Epidermal melanocyte (primary cell): ENCODE results near the gene SNAP47.

ENCODE experiments used
- DNase-seq: peaks from one replicate; pipeline ENCODE4 v3.0.0; 2011; ENCODE audit warnings: low spot score; ENCODE audit not compliant: insufficient read length

SNAP47 gene

GRCh38 chr1:227748496-227749182, 13.4 kb downstream of the SNAP47 start:
- no peak for DNase-seq

DNA sequence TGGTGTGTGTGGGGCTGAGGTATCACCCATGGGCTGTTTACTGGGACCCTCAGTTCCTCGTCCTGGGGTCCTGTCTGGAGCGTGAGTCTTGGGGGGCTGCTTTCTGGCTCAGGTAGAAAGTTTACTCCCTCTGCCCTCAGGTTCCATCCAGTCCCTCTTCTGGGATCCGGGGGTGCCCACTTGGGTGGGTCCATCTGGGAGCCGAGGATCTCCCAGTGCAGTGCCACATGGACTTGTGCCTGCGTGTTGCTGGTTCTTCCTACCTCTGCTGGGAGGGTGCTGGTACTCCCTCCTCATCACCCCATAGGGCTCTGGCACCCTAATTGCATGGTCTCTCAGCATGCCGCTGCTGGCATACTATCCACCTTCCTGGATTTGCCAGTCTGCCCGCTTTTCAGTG, 14.0 kb downstream of the SNAP47 start:
- DNase-seq = no peak

DNA sequence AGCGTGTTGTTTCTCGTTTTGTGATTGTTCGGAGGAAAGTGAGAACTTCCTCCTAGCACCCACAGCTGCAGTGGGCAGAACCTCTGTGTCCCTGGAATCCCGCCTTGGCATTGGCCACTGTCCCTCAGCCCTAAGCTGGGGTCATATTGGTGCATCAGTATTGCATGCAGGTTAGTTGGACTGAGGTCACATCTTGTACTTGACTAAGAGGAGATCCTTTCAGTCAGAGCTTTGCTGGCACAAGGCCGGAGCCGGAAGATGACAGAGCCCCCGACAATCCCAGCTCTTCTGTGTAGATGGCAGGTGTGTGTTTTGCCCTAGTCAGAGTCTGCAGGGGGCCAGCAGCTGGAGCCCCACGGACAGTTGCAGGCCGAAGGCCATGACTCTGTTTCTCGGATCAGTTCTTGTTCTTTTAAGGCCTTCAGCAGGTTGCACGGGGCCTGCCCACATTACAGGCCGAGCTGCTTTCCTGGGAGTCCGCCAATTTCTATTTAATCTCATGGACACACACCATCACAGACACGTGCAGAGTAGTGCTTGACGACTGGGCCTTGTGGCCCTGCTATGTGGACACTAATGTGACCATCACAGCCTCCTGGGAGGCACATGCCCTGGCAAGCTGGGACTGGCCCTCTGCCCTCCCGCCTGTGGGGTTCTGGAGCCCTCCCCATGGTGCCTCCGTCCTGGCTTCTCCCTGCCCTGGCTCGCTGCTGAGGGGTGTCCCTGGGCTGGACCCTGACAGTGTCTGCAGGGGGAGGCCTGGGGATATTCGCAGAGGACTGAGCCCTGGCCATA, 14.9 kb downstream of the SNAP47 start:
- no peak for DNase-seq

- DNase-seq = no peak
Measured at GRCh38 chr1:227753999-227754711, 18.9 kb downstream of the SNAP47 start.

DNA sequence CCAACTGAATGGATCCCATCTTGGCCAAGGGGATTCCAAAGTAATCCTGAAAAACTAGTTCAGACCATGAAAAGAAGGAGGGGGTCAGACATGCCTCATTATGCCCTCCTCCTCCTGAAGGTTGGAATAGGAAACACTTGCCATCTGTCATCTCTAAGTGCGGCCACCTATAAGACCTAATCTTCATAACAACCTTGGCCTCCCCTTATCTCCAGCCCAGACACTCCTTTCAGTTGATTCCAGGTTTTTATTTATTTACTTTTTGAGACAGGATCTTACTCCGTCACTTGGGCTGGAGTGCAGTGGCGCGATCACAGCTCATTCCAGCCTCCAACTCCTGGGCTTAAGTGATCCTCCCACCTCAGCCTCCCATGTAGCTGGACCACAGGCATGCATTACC, 19.7 kb downstream of the SNAP47 start:
- no peak for DNase-seq

DNA sequence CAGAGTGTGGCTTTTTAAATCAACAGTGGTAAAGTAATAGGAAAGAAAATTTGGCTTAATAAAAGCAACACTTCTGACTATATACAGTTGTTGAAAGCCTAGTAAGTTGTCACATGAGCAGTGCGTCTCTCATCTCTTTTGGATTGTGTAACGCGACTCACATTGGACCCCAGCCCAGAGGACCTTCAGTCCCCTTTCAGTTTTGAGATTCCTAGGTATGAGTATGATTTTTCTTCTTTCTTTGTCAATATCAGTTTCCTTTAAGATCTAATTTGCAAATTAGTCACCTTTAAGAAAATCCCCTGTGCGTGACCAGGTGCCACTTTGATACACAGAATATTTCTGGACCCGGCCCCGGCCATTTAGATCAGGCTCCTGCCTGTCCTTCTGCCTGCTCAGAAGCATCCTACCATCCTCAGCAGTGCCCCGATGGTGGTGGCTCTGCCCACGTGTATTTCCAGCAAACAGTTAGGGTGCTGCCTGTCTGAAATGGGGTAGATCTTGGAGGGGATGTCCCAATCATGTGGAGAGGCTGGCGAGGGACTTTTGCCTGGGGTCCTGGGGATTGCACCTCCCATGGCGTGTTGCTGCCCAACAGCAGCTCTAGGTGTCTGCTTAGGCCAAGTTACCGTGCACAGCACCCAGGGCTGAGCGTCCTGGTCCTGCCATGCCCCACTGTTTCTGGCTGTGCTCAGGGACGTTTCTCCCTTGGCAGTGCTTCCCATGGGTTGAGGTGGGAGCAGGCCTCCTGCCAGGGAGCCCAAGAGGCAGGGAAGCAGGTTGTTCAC, 21.1 kb downstream of the SNAP47 start:
- DNase-seq = no peak

GRCh38 chr1:227757781-227758180, 22.5 kb downstream of the SNAP47 start:
- no peak for DNase-seq

GRCh38 chr1:227758366-227758765, 23.1 kb downstream of the SNAP47 start:
- no peak for DNase-seq

DNA sequence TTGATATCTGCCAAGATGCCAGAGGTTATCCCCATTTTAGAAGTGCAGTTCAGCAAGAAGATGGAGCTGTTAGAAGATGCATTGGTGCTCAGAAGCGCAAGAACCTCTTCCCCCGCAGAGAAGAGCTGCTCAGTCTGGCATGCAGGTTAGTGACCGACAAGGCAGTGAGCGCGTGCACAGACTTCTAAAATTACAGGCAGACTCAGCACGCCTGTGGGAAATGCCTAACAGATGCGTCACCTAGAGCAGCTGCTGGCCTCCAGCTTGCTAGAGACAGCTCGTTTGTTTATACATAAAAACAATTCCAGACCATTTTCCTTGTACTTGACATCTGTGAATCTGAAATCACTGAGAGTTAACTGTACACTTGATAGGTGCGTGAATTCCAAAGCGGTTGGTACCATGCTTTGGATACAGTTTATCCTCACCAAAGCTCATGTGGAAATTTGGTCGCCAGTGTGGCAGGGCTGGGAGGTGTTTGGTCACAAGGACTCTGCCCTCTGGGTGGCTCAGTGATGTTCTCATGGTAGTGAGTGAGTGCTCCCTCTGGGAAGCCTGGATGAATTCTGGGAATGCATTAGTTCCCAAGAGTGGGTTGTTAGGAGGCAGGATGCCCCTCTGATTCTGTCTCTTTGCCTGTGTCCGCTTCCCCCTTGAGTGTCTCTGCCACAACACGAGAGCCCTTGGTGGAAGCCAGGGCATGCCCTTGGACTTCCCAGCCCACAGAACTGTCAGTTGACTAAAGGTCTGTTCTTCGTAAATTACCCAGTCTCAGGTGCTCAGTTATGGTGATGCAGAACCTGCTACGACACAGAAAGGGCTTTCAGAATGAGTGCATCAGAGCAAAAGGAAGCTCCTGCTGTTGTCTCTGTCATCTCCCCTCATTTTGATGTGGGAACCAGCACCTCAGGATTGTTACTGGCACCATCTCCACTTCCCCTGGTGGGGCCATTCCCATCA, 24.4 kb downstream of the SNAP47 start:
- DNase-seq = peak; percentile 79

- no peak for DNase-seq
Measured at GRCh38 chr1:227760377-227760776, 25.1 kb downstream of the SNAP47 start.

- DNase-seq = no peak
Measured at GRCh38 chr1:227761621-227762230, 26.5 kb downstream of the SNAP47 start.

- DNase-seq = peak; percentile 95
Measured at GRCh38 chr1:227762231-227762911, 27.1 kb downstream of the SNAP47 start.

DNA sequence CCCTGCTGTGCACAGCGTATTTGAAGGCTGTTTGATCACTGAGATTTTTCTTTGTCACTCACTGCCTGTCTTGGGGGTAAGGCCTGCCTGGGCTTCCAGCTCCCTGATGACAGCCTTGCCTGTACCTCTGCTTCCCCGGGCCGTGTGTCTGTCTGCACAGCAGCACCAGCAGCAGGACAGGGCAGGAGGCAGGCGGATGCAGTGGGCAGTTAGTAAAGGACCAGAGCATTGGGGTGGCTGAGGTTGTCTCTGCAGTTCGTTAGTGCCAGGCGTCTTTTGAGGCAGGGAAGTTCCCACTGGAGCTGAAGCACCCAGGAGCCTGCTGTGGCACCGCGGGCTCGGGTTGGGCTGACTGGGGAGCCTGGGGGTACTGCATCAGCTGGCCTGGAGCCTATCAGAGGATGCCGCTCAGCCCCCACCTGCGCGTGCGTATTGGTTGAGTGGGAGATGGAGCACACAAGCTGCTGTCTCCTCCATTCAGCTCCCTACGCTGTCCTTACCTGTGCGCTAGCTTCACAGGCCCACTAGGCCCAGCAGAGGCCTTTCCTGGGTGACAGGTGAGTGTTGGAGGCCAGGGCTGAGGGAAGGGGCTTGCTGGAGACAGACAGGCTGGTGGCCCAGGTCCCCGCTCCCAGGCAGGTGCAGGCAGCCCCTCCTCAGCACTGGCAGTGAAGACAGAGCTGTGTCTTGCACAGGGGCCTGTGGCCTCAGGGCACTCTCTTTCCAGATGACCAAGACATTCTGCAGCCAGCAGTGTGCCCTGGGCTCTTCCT, 28.2 kb downstream of the SNAP47 start:
- DNase-seq = no peak

DNA sequence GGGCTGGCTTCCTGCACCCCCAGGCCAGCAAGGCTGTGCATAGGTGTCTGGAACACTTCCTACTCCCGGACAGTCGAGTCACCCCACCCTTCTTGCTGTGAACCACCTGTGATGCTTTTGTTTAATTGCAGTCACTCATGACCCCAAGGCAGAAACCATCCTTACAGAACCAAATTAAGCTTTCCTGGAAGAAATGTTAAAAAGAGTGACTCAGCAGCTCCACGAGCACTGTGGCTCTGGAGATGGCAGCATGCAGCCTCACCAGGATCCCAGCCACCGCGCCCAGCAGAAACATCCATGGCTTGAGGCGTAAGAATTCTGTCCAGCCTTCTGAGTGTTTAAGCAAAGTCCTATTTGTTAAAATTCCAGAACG, 28.8 kb downstream of the SNAP47 start:
- DNase-seq = no peak

DNA sequence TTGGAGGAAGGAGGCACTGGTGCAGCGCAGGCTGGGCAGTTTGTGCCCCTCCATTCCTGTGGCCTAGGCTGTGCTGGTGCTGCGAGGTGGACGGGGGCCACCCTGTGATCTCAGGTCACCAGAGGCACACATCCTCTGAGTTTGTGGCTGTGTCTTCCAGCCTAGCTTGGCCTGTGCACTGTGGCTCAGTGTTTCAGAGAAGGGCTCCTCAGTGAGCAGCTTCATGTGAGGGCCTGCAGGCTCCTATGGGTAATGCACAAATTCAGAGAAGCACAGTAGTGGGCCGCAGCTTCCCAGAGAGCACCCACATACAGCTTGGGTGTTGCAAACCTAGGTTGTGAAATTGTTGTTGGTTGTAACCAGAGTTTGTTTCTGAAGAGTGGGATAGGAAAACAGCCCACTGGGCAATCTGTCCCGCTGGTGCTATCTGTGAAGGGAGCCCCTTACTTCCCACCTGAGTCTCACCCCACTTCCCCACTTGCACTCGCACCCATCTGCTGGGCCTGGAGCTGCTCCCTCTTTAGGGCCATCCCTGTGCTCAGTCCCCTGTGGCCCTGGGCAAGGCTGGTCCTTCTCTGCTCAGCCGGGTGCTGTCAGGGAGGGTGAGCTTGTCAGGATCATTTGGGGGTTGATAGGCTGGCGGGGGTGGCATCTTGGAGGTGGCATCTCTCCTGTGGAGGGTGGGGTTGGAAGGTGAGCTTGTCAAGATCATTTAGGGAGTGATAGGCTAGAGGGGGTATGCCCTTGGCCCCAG, 30.2 kb downstream of the SNAP47 start:
- DNase-seq = no peak

GRCh38 chr1:227766015-227766634, 30.9 kb downstream of the SNAP47 start:
- no peak for DNase-seq

DNA sequence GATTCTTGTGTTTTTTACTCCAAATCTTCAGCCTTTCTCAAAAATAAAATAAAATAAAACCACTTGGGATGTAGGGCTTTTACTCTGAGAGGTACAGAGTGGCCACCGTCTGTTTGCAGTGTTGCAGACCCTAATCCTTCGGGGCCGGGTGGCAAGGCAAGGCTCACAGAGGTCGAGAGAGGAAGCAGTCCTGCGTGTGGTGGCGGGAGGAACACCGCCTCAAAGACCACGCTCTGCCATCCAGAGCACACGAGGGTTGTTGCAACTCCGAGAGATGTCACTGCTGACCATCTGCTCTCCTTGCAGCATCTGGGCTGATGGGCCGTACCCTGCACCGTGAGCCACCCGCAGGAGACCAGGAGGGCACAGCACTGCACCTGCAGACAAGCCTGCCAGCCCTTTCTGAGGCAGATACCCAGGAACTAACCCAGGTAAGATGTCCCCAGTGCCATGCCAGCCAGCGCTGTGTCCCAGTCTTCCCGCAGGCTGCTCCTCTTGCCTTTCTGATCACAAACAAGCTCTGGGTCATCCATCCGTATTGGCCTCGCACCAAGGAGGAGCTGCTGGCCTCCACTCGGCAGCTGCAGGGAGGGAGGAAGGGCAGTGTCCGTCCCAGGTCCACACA, 31.5 kb downstream of the SNAP47 start:
- DNase-seq = no peak
